Measurements from ENCODE around the gene FAM117A.

The FAM117A gene

DNA sequence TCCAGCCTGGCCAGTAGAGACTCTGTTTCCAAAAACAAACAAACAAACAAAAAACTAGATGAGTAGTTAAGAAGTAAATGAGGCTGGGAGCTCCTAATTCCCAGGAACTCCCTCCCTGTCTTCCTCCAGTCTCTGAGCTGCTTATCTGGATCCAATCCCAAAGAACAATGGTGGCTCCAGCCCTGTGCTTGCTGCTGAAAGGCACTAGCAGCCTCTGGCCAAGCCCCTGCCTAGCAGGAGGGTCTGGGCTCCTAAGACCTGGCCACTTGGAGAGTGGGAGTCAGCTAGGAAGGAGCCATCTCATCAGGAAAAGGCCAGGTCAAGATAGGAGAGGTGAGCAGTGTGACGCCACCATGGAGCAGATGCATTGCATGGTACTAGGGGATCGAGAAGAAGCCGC, 41.9 kb downstream of the FAM117A start:
- no peak for TF ChIP-seq CTCF (IDR thresholded peaks at IDR 0.05; ENCODE audit: control insufficient read depth, extremely low read depth, insufficient read depth)
- H3K4me3 ChIP-seq (ENCODE audit: low read depth, low read length): no peak overlapping the region
- DNase-seq (ENCODE audit: low read depth): no peak

GRCh38 chr17:49717371-49717861, 46.5 kb downstream of the FAM117A start:
- no peak for TF ChIP-seq CTCF (IDR thresholded peaks at IDR 0.05; ENCODE audit: control insufficient read depth, extremely low read depth, insufficient read depth)
- H3K4me3 ChIP-seq (ENCODE audit: low read depth, low read length): no peak overlapping the region
- no peak for DNase-seq (ENCODE audit: low read depth)

DNA sequence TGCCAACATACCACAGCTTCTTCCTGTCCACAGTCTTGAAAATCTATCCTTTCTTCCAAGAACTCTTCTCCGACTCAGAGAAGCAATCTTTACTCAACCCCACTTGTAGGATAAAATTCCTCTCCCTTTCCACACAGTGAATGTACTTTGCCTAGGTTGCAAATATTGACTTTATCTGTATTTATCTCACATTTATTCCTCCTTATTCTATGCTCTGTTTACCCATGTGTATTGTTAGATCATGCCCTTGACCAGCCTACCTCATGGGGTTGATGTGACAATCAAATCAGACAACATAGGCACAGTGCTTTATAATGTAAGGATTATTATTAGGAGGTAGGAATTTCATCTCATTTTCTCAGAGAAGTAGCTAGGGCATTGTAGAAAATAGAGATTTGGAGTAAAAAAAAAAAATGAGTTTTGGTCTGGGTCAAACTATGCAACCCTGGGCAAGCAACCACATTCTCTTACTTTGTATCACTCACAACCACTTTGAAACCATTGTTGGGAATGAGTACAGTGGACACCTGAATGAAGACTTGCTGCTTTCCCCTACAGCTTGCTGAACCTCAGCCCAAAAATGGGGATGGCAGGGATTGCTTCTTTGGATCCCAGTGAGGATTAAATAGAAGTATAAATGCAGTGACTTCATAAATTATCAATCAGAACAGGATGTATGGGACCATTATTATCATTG, 47.1 kb downstream of the FAM117A start:
- no peak for DNase-seq (ENCODE audit: low read depth)
- no peak overlapping the region for H3K4me3 ChIP-seq (ENCODE audit: low read depth, low read length)
- no peak for TF ChIP-seq CTCF (IDR thresholded peaks at IDR 0.05; ENCODE audit: control insufficient read depth, extremely low read depth, insufficient read depth)

DNA sequence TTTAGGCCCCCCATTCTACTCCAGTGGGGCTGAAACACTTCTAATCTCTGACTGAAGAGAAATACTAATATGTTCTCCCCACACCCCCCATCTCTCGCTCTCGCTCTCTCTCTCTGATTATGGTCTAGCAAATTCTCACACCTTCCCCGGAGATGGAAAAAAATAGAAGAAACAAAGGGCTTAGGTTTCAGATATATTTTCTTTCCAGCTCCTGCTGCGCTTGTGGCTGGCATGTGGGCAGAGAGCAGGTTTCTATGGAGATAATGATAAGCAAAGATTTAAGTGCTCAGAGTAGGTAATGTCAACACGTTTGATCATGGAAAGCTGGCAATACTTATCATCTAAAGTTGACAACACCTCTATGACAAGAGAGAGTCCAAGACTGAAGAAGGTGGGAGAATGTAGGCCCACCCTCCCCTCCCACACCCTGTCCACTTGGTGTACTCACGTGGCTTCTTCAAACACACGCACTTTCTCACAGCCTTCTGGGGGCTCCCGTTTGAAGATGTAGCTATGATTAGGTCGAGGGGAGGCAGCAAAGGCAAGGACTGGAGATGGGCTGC, 48.1 kb downstream of the FAM117A start:
- no peak overlapping the region for H3K4me3 ChIP-seq (ENCODE audit: low read depth, low read length)
- DNase-seq (ENCODE audit: low read depth): no peak
- TF ChIP-seq CTCF (IDR thresholded peaks at IDR 0.05; ENCODE audit: control insufficient read depth, extremely low read depth, insufficient read depth): no peak

- no peak overlapping the region for H3K4me3 ChIP-seq (ENCODE audit: low read depth, low read length)
- DNase-seq (ENCODE audit: low read depth): no peak
- TF ChIP-seq CTCF (IDR thresholded peaks at IDR 0.05; ENCODE audit: control insufficient read depth, extremely low read depth, insufficient read depth): no peak
Measured at GRCh38 chr17:49715216-49715615, 48.7 kb downstream of the FAM117A start.

- no peak for TF ChIP-seq CTCF (IDR thresholded peaks at IDR 0.05; ENCODE audit: control insufficient read depth, extremely low read depth, insufficient read depth)
- H3K4me3 ChIP-seq (ENCODE audit: low read depth, low read length): peak overlapping the region; percentile 72
- no peak for DNase-seq (ENCODE audit: low read depth)
Measured at GRCh38 chr17:49708515-49709183, 55.3 kb downstream of the FAM117A start.

Data from LNCaP clone FGC (cell line).